ENCODE data around the gene MYOM1. TPM values are rescaled to one million over a fixed set of nuclear protein-coding genes. Genes with fewer than 3 reads are reported as not detected.
"Not testable (repeated sequence)": the region's sequence is repeated elsewhere in the genome, so short reads cannot be mapped to it uniquely, and the experiment has no call there.

MYOM1 gene
- total RNA-seq, 1 donor from 2014 or later = 0.46 TPM

DNA sequence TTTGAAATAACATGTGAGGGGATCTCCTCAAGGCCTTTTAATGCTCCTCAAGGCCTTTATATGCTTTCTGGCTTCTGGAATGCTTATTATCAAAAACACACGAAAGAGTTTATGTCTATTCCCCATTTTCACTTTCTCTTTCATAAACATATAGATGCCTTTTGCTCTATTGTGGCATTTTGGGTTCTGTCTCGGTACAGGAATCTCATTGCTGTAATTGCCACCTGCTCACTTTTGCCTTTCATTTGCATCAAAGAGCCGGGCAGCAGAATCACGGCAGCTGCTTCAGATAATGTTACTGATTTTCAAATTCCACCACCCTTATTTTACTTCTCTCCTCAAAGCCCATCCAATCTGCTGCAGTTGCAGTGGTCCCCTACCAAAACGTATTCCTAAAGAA is 152.0 kb downstream of the MYOM1 start:
- DNase-seq (ENCODE audit: extremely low spot score, unreplicated experiment) = peak; percentile 1
- H3K36me3 Mint-ChIP-seq (ENCODE audit: unreplicated experiment) = no peaks in the 10 kb centered on the region
- no peak overlapping the region for H3K27ac Mint-ChIP-seq (ENCODE audit: unreplicated experiment)
- H3K4me3 Mint-ChIP-seq (ENCODE audit: unreplicated experiment) = no peak overlapping the region
- no peaks in the 10 kb centered on the region for H3K9me3 Mint-ChIP-seq (ENCODE audit: unreplicated experiment)
- TF ChIP-seq, protein P1, sequence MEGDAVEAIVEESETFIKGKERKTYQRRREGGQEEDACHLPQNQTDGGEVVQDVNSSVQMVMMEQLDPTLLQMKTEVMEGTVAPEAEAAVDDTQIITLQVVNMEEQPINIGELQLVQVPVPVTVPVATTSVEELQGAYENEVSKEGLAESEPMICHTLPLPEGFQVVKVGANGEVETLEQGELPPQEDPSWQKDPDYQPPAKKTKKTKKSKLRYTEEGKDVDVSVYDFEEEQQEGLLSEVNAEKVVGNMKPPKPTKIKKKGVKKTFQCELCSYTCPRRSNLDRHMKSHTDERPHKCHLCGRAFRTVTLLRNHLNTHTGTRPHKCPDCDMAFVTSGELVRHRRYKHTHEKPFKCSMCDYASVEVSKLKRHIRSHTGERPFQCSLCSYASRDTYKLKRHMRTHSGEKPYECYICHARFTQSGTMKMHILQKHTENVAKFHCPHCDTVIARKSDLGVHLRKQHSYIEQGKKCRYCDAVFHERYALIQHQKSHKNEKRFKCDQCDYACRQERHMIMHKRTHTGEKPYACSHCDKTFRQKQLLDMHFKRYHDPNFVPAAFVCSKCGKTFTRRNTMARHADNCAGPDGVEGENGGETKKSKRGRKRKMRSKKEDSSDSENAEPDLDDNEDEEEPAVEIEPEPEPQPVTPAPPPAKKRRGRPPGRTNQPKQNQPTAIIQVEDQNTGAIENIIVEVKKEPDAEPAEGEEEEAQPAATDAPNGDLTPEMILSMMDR (IDR thresholded peaks at IDR 0.05) = no peak
- no peaks in the 10 kb centered on the region for H3K27me3 Mint-ChIP-seq (ENCODE audit: unreplicated experiment)
- H3K4me1 Mint-ChIP-seq (ENCODE audit: unreplicated experiment) = peaks cover 12% of the 10 kb centered on the region

- no peak overlapping the region for H3K27ac Mint-ChIP-seq (ENCODE audit: unreplicated experiment)
- H3K27me3 Mint-ChIP-seq (ENCODE audit: unreplicated experiment) = no peaks in the 10 kb centered on the region
- no peaks in the 10 kb centered on the region for H3K36me3 Mint-ChIP-seq (ENCODE audit: unreplicated experiment)
- peak; percentile 78 for DNase-seq (ENCODE audit: extremely low spot score, unreplicated experiment)
- no peaks in the 10 kb centered on the region for H3K9me3 Mint-ChIP-seq (ENCODE audit: unreplicated experiment)
- H3K4me1 Mint-ChIP-seq (ENCODE audit: unreplicated experiment) = peaks cover 13% of the 10 kb centered on the region
- H3K4me3 Mint-ChIP-seq (ENCODE audit: unreplicated experiment) = no peak overlapping the region
- TF ChIP-seq, protein P1 (IDR thresholded peaks at IDR 0.05) = no peak
Measured at GRCh38 chr18:3067165-3067661, 152.6 kb downstream of the MYOM1 start.

GRCh38 chr18:3066341-3067110 is 153.2 kb downstream of the MYOM1 start:
- H3K27me3 Mint-ChIP-seq (ENCODE audit: unreplicated experiment) = no peaks in the 10 kb centered on the region
- no peak overlapping the region for H3K27ac Mint-ChIP-seq (ENCODE audit: unreplicated experiment)
- no peaks in the 10 kb centered on the region for H3K9me3 Mint-ChIP-seq (ENCODE audit: unreplicated experiment)
- H3K4me1 Mint-ChIP-seq (ENCODE audit: unreplicated experiment) = peaks cover 15% of the 10 kb centered on the region
- H3K4me3 Mint-ChIP-seq (ENCODE audit: unreplicated experiment) = no peak overlapping the region
- TF ChIP-seq, protein P1 (IDR thresholded peaks at IDR 0.05) = no peak
- no peaks in the 10 kb centered on the region for H3K36me3 Mint-ChIP-seq (ENCODE audit: unreplicated experiment)
- peak; percentile 21 for DNase-seq (ENCODE audit: extremely low spot score, unreplicated experiment)

GRCh38 chr18:3063766-3064165 is 156.0 kb downstream of the MYOM1 start:
- not testable (repeated sequence) for H3K9me3 Mint-ChIP-seq (ENCODE audit: unreplicated experiment); H3K27me3 Mint-ChIP-seq (ENCODE audit: unreplicated experiment); H3K27ac Mint-ChIP-seq (ENCODE audit: unreplicated experiment); H3K4me3 Mint-ChIP-seq (ENCODE audit: unreplicated experiment); H3K36me3 Mint-ChIP-seq (ENCODE audit: unreplicated experiment)
- H3K4me1 Mint-ChIP-seq (ENCODE audit: unreplicated experiment) = peaks cover 13% of the 10 kb centered on the region
- DNase-seq (ENCODE audit: extremely low spot score, unreplicated experiment) = peak; percentile 44

DNA sequence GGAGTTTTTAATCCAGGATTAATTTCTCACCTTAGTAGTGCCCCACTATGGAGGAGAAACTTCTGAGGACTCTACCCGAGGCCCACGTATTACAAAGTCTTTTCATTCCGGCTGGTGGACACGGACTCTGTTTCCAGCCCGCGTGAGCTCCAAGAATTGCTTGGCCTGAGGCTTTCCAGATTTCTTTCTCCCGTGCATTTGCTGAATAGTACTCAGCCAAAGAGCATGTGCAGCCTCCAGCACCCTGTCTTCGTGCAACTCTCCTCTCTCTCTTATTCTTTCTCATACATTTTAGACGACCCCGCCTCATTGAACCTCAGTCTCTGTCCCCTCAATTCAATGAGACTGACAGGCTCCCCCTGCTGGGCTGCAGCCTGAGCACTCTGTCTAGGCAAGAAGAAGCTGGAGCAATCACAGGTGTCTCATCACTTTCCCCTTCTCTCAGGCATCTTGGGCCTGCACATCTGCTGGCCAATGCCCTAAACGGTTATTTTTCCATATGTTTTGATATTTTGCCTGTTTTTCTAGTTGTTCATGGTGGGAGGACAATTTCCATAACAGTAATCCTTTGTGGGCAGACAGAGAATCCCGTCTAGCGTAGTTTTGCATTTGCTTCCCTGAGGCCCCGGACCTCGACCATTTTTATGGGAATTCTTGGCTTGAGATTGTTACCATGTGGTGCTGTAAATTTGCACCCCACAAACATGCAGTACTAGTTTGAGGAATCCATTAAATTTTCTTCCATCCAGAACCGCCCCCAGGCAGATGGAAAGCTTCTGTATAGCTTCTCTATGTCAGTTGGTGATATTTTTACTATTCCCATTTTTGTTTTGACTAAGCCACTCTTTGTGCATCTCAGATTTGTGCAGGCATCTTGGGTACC is 156.7 kb downstream of the MYOM1 start:
- TF ChIP-seq, protein P1 (IDR thresholded peaks at IDR 0.05) = peak; percentile 73
- peak; percentile 78 for DNase-seq (ENCODE audit: extremely low spot score, unreplicated experiment)
- Mint-ChIP-seq H3K27ac (ENCODE audit: unreplicated experiment) (no peak overlapping the region), H3K4me3 (ENCODE audit: unreplicated experiment) (peak overlapping the region; percentile 36), H3K4me1 (ENCODE audit: unreplicated experiment) (peaks cover 10% of the 10 kb centered on the region), H3K9me3 (ENCODE audit: unreplicated experiment) (no peaks in the 10 kb centered on the region), H3K36me3 (ENCODE audit: unreplicated experiment) (no peaks in the 10 kb centered on the region), H3K27me3 (ENCODE audit: unreplicated experiment) (no peaks in the 10 kb centered on the region)

All from osteocyte (in vitro differentiated cells).